HG02588 (cell line): ENCODE results near the gene GALNS.
"Not testable (repeated sequence)": the region's sequence is repeated elsewhere in the genome, so short reads cannot be mapped to it uniquely, and the experiment has no call there.

Source experiments
- ATAC-seq: cut with Tn5 transposase; IDR thresholded peaks from one replicate; pipeline ENCODE4 v1.9.1; 2021; ENCODE audit warnings: mild to moderate bottlenecking, moderate library complexity; ENCODE audit not compliant: unreplicated experiment

The GALNS gene

DNA sequence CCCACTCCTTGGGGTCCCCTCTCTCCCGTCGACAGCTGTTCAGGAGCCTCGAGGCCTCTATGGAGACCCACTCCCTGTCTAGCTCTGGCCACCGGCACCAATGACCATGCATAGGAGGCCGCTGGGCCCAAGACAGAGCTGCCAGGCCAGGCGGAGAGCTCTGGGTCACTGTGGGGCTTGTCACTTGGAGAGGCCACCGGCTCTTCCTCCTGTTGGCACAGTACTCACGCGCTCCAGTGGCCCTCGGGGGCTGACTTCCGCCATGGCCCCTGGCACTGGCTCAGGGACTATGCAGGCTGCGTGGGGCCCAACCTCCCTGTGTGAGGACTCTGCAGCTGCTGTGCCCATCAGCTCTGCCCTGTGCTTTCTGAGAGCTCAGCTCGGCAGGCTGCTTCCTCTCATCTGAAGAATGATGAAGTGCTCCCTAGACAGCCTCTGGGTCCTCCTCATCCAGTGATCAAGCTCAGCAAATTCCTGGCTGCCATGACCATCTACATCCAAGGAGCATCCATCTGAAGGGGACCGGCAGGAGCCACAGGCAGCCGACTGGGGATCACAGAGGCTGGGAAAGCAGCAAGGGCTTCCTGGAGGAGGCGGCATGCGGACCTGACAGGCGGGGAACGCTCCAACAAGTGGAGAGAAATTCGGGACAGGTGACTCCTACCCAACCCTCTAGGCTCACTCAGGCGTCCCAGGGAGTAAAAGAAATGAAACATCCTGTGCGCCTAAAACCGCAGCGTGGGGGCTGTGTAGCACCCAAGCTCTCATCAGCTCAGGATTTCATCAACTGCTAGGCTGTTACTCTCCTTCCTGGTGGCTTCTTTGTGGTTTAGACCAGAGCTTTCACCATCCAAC is 16.8 kb downstream of the GALNS start:
- no peak for ATAC-seq

DNA sequence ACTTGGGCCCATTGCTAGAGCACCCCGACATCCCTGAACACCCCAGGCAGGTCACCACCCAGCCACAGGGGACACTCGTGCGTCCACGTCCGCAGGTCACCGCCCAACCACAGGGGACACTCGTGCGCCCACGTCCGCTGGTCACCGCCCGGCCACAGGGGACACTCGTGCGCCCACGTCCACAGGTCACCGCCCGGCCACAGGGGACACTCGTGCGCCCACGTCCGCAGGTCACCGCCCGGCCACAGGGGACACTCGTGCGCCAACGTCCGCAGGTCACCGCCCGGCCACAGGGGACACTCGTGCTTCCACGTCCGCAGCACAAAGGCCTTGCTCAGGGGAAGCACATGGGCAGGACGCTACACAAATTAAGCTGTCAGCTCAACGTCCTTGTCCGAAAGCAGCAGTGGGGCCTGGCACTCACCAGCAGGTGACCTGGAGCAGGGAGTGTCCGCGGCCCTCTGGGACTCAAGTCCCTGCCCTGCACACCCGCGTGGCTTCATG is 17.7 kb downstream of the GALNS start:
- ATAC-seq, result no peak

DNA sequence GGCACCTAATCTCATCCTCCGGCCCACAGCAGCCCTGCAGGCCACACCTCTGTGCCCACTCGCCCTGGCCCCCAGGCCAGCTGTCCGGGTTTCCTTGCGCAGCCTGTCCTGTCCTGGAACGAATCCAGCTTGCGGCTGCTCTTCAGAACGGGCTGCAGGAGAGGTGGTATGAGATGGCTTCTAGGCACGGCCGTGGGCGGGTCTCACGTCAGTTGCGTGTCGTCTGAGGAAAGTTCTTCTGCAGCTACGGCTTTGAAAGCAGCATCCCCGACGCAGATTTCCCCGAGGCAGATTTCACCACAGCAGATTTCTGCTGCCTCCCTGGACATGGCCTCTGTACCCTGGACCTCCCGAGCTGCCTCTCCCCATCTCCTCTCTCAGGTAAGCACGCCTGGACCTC is 18.2 kb downstream of the GALNS start:
- ATAC-seq, result no peak

DNA sequence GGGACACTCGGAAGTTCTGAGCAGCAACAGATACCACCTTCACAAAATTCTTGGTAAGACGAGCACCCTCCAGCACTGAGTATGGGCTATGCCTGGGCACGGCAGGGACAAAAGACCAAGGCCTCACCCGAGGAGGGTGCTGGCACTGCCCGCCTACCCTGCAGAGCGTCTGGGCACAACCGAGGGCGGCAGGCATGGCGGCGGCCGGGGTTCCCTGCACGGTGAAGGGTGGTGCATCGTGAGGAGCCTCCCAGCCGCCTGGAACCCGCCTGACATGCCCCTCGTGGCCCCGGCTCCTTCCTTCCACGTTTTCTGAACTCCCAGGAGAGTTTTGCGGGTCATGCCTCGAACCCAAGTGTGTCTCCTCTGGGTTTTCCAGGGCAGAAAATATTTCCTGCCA is 18.9 kb downstream of the GALNS start:
- ATAC-seq, result no peak

DNA sequence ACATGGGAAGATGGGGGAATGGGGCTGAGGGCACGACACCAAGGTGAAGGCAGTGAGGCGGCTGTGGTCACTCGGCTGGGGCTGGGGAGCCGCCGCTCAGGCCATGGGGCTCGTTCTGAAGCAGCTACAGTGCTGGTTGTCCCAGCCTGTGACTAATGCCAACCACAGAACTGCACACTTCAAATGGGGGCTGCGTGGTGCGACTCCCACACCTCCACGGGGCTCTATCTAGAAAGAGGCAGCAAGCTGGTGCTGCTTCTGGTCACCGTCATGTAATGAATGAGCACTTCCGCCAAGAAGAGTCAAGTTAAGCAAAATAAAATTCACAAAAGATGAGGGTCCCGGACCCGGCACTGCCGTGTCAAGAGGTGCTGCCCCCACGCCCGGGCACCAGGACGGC is 20.0 kb downstream of the GALNS start:
- no peak for ATAC-seq

DNA sequence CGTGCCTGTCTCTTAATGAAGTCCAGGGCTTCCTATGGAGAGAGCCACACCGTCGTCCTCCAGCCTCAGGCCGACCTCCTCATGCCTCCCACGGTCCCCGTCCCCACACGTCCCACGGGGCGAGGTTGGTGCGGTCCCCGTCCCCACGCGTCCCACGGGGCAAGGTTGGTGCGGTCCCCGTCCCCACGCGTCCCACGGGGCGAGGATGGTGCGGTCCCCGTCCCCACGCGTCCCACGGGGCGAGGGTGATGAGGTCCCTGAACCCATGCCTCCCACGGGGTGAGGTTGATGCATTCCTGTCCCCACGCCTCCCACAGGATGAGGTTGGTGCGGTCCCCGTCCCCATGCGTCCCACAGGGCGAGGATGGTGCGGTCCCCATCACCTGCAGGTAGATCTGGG is 20.9 kb downstream of the GALNS start:
- no peak for ATAC-seq

DNA sequence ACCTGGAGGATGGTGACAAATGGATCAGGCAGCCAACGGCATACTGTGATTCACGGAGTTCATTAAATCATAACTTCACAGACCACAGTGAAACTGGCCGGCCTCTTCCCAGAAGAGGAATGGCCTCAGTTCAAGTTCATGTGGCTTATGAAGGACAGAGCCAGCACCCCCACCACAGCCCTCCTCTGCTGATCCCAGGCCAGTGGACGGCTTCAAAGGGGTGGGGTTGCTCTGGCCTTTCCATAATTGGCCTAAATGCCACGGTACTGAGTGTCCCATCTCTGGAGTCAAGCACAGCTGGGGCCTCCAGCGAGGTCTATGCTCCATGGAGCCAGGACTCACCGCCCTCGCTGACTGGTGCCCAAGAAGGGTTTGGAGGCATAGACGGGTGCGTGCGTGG is 21.4 kb downstream of the GALNS start:
- no peak for ATAC-seq

DNA sequence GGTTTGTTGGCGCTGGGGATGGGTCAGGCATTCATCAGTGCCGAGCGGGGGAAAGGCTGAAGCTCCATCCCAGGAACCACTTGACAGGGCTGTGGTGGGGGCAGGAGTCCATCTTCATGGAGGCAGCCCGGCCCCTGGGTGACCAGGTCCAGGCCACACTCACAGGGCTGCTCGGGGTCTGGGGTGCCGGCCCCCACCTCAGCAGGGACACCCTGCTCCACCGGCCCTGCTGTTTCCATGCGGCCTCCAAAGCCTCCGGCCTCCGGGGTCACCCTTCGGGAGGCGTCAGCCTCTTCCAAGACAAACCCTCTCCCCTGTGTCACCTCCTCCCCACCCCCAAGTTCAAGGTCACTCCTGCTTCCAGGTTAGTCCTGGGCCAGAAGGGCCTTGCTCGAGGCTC is 22.1 kb downstream of the GALNS start:
- ATAC-seq, result no peak

DNA sequence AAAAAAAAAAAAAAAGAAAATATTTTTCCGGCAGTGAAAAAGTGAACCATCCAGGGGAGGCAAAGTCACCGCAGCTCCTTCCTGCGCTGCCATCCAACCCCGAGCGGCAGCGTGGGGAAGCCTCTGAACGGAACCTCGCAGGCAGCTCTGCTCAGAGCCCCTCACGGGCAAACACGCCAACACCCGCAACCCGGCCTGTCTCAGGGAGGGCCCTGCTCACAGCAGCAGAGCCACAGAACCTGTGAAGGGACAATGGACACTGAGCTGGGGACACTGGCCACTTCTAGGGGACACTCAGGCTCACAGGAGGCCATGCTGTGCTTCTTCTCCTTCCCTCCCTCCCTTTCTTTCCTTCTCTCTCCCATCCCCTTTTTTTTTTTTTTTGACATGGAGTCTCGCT is 23.7 kb downstream of the GALNS start:
- no peak for ATAC-seq

DNA sequence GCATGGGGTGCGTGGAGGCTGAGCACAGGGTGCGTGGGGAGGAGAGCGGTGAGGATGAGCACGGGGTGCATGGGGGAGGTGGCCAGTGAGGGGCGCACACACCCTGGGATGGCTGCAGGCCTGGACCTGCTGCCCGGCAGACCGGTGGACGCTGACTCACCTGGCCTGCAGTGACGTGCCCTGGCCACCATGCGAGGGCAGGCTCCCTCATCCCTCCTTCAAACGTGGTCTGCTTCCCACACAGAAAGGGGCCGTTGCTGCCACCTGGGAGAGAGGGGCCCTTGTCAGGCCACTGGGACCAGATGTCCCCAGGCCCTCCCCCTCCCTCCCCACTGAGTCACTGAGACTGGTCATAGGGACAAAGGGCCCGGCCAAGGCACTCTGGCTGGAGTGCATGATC is 24.9 kb downstream of the GALNS start:
- no peak for ATAC-seq

DNA sequence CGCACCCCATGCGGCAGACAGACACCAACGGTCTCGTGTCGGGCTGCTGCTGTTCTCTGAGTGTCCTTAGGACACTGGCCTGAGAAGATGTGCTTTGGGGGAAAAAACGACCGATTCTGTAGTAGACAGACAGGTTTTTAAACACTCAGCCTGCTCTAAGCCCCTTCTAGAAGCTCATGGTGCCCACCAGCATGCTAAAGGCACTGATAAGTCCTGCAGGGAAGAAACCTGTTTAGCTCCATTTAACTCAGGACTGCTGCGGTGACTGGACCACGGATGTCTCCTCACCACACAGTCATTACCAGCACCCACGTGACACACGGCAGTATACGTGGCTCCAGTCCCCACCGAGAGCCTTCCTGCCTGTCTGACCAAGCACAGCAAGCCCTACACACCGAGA is 26.0 kb downstream of the GALNS start:
- no peak for ATAC-seq

DNA sequence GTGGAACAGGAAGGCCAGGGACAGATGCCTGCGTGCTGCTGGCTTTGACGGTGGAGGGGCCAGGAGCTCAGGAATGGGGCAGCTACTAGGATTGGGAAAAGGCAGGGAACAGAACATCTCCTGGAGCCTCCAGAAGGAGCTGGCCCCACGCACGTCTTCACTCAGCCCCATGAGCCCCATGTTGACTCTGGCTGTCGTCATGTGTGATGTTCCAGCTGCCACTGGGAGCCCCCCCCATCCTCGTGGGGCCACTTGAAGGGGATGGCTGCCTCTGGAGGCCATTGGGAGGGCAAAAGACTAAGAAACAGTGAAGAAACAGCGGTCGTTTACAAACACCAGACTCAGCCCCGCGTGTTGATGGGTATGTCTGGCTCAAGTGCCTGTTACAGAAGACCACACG is 26.5 kb downstream of the GALNS start:
- ATAC-seq, result no peak

DNA sequence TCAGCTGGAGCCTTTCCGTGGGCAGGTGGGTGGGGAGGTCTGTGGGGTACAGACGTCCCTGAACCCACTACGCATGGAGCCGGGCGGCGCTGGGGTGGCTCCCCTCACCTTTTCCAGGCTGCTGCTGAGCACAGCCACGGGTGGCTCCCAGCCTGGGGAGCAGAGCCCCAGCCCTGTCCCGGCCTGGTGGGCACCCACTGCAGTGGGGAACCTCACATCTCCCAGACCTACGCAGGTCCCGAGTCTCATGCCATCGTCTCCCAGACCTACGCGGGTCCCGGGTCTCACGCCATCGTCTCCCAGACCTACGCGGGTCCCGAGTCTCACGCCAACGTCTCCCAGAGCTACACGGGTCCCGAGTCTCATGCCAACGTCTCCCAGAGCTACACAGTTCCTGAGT is 28.0 kb downstream of the GALNS start:
- ATAC-seq, result no peak

DNA sequence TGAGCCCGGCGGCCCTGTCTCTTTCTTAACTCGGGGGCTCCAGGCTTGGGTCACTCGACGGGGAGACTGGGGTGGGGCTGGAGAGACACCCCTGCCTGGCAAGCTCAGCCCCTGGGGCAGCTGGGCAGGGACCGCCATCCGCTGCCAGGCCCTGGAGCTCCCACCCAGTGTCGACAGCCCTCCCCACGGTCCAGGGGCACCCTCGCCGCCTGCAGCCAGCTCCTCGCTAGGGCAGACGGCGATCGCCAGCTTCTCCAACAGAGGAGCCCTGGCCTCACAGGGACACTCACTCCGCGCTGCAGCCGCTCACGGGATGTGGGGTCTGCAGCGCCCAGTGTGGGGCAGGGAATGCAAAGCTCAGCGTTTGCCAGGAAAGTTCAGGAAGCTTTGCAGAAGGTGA is 29.0 kb downstream of the GALNS start:
- no peak for ATAC-seq

DNA sequence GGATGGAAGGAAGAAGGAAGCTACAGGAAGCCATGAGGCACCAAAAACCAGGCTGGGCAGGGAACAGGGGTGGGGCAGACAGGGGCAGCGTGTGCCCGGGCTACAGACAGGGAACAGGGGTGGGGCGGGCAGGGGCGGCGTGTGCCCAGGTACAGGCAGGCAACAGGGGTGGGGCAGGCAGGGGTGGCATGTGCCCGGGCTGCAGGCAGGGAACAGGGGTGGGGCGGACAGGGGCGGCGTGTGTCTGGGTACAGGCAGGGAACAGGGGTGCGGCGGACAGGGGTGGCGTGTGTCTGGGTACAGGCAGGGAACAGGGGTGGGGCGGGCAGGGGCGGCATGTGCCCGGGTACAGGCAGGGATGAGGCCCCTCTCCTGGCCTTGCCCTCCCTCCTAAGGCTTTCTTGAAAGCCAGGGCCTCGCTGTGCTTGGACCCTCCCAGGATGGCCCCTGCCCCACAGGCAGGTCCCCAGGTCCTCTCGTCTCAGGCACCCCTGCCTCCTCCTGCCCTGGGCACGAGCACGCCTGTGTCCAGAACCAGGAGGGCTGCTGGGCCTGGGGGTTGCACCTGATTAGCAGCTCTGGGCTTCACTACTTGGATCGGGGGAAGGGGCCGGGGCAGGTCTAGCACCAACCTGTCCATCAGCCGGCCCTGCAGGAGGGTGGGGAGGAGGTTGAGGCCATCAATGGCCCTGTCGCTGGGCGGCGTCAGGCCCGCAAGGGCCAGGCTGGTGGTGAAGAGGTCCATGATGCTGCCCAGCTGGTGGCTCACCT is 30.5 kb downstream of the GALNS start:
- ATAC-seq, result no peak

DNA sequence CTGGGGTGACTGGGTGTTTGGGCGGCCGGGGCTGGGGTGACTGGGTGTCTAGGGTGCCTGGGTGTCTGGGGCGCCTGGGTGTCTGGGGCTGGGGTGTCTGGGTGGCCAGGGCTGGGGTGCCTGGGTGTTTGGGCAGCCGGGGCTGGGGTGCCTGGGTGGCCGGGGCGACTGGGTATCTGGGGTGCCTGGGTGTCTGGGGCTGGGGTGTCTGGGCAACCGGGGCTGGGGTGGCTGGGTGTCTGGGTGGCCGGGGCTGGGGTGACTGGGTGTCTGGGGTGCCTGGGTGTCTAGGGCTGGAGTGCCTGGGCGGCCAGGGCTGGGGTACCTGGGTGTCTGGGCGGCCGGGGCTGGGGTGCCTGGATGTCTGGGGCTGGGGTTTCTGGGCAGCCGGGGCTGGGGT is 31.6 kb downstream of the GALNS start:
- no peak for ATAC-seq

DNA sequence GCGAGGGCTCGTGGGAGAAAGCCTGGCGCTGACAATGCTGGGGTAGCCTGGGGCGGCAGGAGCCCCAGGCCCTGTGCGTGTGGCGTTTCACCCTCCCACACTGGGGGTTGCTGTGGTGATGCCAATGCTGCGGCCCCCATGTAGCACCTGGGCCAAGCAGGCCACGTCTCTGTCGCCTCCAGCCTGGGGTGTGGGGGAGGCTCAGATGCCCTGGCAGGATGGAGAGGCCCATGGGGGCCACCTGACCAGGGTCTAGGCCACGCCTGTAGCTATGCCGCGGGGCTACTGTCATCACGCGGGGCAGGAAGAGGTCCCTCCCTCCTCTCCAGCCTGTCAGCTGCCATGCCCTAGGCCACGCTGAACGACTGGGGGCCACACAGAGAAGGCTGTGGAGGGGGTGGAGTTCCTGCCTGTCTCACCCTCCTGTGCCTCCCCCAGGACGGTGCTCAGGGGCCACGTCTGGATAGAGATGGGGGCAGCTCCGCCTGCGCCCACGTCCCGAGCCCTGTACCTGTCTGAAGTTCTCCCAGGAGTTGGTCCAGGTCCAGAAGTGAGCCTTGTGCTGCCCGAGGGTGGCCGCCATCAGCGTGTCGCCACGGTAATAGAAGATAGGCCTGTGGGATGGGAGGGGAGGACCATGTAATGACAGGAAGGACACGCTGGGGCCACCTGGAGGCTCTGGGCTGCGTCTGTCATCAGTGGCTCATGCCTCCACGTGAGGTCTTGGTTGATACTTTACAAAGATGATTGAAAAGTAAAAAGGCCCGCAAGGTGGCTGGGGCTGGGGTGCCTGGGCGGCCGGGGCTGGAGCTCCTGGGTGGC is 32.3 kb downstream of the GALNS start:
- no peak for ATAC-seq

DNA sequence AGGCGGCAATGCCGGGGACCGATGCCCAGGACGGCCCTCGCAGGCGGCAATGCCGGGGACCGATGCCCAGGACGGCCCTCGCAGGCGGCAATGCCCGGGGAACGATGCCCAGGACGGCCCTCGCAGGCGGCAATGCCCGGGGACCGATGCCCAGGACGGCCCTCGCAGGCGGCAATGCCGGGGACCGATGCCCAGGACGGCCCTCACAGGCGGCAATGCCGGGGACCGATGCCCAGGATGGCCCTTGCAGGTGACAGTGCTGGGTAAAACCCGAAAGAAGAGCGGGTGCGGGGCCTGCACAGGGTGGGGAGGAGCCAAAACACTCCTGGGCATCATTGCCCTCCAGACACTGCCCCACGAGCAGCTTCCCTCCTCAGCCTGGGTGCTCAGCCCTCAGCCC is 33.1 kb downstream of the GALNS start:
- not testable (repeated sequence) for ATAC-seq

DNA sequence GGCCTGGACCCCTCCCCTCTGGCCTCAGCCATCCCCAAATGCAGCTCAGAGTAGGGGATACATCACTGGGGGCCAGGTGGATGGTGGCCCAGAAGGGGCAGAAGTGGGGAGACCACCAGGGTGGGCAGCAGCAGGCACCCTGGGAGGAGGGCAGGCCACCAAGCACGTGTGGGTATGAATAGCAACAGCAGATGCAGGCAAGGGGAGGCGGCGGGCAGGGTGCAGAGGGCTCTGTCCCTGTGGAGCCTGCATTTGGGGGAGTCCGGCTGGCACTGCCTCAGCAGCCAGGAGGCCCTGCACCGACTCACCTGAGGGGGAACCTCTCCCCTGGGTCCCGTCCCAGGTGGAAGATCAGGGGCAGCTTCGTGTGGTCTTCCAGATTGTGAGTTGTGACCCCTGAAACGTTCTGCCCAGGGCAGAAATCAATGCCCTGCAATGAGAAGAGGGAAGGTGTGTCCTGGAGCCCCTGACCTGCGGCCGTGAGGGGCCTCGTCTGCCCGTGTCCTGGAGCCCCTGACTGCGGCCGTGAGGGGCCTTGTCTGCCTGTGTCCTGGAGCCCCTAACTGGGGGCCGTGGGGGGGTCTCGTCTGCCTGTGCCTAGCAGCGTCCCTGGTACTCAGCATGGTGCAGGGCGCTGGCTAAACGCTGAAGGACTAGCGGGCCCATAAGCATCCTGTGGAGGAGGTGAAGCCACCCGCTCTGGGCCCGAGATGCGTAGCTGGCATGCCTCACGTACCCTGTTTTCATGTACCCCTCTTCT is 34.3 kb downstream of the GALNS start:
- ATAC-seq, result no peak

DNA sequence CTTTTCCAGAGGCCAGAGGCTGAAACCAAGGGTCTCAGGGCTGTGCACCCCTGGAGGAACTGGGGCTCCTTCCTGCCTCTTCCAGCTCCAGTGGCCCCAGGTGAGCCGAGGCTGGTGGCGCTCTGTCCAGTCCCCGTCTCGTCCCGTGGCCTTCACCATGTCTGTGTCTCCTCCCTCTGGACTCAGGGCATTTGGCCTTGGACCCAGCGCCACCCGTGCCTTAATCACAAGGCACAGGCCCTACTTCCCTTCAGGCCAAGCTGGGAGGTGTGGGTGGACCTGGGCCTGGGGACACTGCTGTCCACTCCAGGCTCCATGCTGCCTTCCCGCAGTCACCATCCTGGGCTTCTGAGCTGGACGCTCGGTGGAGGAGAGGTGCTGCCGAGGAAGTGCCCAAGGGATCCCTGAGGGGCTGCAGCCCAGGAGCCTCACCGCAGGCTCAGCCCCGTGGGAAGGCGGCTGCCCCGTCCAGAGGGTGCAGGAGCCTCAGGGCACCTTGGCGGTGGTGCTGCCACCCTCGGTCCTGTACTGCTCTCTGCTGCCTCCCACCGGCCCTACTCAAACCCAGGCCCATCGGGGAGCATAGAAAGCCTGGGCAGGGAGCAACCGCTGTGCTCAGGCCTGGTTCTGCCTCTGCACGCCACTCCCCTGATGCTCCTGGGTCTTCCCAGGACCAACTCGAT is 35.4 kb downstream of the GALNS start:
- ATAC-seq, result no peak
